HG02588 (cell line): ENCODE data around the gene PIEZO2.

ENCODE experiments used
- ATAC-seq: cut with Tn5 transposase; IDR thresholded peaks from one replicate; pipeline ENCODE4 v1.9.1; 2021; ENCODE audit warnings: mild to moderate bottlenecking, moderate library complexity; ENCODE audit not compliant: unreplicated experiment

The PIEZO2 gene

DNA sequence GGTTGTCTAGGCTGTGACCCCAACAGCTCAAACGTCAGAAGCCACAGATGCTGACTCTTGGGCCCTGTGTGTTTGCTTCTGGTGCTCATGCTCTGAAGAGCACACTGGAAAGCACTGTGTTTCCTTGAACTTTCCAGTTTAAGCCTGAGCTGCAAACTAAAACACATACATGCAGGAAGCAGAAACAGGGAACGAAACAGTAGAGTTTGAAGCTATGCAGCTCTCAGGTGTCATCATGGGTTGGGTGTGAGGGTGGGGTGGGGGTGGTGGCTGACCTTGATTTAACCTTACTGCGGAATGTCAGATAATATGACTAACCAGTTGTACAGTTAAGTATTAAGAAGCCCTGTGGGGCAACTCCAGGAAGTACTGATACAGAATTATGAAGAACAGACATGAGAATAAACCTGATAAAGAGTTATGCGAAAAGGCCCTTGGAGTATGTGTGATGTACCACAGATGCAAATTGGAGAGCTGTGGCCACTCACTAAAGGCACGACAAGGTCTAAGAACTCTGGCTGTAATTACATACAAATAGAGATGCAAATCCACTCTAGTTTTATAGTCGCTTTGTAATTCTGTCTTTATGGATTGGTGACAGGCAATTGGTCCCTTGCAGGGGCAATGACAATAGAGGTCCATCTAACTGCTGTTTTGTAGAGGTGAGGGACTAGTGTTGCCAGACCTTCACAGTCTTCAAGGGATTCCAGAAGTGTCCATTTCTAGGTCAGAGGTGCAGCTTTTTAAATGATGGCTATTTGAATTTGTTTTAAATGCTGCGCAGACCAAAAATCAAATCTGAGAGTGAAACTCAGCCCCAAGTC lies 350.4 kb downstream of the PIEZO2 start:
- ATAC-seq, result no peak

DNA sequence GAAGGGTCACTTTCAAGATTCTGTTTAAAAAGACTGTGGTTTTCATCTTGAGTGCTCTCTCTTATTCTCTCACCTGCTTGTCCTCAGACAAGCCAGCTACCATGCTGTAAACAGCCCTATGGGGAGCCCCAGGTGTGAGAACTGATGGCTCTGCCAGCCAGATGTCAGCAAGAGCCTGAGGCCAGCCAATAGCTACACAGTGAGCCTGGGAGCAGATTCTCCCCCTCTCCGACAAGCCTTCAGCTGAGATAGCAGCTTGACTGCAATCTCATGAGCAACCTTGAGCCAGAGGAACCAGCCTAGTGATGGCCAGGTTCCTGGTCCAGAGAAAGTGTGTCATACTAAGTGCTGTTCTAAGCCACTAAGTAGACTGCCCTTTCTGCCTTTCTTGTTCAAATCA lies 351.5 kb downstream of the PIEZO2 start:
- ATAC-seq, result no peak

- ATAC-seq, result no peak
Measured at GRCh38 chr18:10794771-10795170, 354.6 kb downstream of the PIEZO2 start.

- ATAC-seq, result no peak
Measured at GRCh38 chr18:10793730-10794370, 355.5 kb downstream of the PIEZO2 start.

DNA sequence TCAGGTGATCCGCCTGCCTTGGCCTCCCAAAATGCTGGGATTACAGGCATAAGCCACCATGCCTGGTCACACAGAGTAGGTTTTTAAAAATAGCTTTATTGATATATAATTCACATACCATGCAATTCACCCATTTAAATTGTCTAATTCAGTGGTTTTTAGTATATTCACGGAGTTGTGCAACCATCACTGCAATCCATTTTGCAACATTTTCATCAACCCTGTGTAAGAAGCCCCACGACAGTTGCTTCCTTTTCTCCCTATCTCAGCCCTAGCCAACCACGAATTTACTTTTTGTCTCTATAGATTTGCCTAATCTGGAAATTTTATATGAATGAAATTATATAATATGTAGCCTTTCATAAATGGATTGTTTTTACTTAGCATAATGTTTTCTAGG lies 357.2 kb downstream of the PIEZO2 start:
- no peak for ATAC-seq

- ATAC-seq, result no peak
Measured at GRCh38 chr18:10791169-10791831, 358.1 kb downstream of the PIEZO2 start.

GRCh38 chr18:10789180-10789579 lies 360.2 kb downstream of the PIEZO2 start:
- no peak for ATAC-seq

DNA sequence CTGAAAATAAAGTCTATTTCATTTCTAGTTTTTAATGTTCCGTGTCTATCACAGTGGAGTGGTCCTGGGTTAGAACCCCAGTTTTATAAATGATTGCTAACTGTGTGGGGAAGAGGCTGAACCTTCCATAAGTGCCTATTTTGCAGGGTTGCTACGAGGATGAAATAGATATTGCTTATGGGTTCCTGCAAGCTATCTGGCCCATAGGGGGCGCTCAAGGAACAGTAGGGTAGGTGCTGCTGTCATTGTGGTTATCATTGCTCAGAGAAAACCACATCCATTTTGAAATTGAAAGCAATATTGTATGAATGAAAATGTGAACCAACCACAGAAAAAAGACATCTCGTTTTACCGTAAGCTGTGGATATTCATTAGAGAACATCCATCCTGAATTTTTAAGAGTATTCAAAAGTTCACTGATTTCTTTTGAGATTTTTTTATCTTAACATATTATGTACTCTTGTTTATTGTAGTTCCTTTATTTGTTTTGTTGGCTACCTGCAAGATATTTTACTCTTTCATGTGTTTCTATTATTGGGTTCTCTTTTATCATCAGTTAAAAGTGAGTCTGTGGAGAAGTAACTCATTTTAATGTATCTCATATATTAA lies 362.0 kb downstream of the PIEZO2 start:
- ATAC-seq, result peak; percentile 96

DNA sequence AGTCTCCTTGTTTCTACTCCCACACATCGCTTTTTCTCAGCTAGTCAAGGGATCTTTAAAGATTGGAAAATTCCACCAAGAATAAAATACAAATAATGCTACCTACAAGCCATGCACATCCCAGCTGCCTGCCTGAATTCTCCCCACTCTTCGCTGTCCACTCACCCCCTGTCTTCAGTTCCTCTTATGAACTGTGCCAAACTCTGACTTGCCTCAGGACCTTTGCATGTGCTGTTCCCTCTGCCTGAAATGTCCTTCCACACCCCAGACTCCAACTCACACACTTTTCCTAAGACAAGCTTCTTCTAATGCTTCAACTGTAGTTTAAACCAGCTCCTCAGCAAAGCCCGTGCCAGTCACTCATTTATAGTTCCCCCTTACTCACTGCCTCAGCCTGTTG lies 363.6 kb downstream of the PIEZO2 start:
- no peak for ATAC-seq

GRCh38 chr18:10784596-10785202 lies 364.7 kb downstream of the PIEZO2 start:
- ATAC-seq, result no peak

DNA sequence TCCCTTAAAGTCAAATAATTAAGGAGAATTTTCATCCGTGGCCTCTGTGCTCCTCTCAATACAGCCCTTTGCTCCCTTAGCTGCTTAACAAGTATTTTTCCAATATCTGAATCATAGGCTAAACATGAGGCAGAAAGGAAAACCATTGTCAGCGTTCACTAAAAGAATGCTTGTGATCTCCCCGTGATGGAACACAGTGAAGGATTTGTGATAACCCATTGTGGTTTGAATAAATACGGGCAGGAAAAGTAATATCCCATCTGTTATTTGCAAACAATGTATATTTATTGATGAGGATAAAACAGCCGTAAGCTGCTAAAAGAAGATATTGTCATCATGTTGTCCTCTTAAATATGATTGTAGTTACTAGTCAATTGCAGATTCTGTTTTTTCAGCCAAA lies 365.4 kb downstream of the PIEZO2 start:
- no peak for ATAC-seq

- no peak for ATAC-seq
Measured at GRCh38 chr18:10776493-10776892, 372.9 kb downstream of the PIEZO2 start.

DNA sequence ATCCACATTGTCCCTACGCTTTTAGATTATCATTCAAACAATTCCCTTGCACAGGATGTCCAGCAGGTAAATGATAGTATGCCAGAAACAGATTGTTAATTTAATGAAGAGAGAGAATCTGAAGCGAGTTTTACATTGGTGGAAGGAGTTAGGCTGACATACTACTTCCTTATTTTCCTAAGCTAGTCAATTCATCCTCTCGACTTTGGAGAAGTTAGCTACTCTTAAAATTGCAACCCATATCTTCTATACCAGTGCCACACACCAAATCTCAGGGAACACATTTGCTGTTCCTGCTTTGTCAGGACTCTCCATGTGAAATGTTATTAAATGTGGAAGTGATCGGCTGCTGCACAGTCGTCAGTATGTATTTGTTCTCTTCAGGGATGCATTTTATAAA lies 374.3 kb downstream of the PIEZO2 start:
- no peak for ATAC-seq

GRCh38 chr18:10771053-10771709 lies 378.2 kb downstream of the PIEZO2 start:
- ATAC-seq, result no peak

DNA sequence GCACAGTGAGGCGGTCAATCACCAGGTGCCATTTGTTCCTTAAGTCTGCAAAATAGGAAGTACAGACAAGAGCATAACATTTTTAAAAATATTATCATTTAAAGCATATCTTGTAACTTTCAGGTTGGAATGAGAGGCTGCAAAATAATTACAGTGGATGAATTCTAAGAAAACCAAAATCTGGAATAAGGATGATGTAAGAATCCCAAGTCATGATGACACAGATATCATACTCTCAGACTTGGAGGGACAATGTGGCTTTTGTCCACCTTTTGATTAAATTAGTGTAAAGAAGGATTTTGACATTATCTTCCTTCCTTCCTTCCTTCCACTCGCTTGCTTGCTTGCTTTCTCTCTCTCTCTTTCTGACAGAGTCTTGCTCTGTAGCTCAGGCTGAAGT lies 379.1 kb downstream of the PIEZO2 start:
- no peak for ATAC-seq

DNA sequence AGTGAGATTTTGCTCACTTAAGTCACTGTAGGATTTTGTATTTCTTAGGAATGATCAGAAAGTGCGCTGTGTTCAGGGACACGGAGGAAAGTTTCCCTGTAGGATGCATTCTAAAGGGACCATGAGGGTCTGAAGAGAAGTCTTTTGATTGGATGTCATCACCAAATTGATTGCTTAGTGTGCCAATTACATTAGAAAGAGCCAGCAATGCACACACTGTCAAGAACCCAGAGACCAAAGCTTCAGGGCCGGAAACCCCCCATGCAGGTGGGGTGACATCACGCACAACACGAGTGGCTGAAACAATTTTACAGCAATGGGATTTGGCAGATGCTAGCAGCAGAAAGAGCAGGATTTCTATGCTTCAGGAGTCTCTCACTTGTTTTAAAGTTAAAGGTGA lies 381.1 kb downstream of the PIEZO2 start:
- no peak for ATAC-seq

DNA sequence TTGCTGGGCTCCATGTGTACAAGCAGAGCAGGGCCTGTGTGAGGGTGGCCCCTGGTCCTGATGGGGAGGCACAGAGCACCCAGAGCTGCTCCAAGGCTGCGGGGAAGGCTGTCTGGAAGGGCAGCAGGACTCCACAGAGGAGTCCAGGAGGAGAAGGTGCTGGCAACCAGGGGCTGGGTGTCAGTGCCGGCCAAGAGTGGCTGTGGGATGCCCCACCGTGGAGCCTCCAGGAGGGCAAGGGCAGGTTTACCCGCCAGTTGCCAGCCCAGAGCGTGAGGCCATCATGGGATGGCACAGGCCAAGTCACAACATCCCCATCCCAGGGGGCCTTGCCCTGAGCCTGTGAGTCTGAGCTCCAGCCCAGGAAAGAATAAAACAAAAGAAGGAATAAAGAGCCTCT lies 381.7 kb downstream of the PIEZO2 start:
- no peak for ATAC-seq

DNA sequence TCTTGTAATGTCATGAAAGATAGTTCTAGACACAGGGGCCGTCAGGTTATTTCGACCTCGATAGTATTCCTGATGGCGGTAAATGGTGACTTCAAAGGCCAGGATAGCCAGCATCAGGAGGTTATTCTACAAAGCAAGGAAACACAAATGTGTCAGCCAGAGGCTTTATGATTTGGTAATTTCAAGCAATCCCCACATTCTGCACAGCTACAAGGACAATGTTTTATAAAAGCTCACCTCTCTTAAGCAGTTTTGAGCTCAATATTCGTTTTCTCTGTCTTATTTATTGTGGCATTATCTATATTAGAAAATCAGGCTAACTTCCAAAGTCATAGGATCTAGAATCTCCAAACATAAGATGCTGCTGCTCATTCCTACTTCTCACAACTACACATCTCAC lies 388.4 kb downstream of the PIEZO2 start:
- ATAC-seq, result no peak

DNA sequence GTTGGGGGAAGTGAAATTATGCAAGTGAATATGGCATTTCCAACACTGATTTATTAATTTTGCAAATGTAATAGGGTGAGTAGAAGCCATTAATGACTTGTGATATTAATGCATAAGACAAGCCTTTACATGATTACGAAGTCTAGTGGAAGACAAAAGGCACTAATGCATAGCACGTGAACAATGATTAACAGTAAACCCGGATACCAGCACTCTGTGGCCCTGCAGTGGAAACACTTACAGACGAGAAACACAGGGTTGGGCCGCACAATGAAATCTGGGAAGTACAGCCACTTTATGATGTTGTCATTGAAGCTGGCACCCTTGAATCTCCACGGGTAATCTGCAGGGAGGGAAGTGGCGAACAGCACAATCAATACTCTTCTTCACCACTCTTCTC lies 390.1 kb downstream of the PIEZO2 start:
- ATAC-seq, result no peak

- no peak for ATAC-seq
Measured at GRCh38 chr18:10757946-10758345, 391.4 kb downstream of the PIEZO2 start.

GRCh38 chr18:10757349-10757748 lies 392.0 kb downstream of the PIEZO2 start:
- no peak for ATAC-seq
